Measurements from ENCODE around the gene RASA3. TPM values are rescaled to one million over a fixed set of nuclear protein-coding genes. Genes with fewer than 3 reads are reported as not detected.

Gene RASA3
- total and polyA plus RNA-seq, 10 of the 15 experiments (the other 5 are each of a cell fraction or from before 2014, with no cell fraction given), result 0.79 to 33.9 (median 17.6) TPM

DNA sequence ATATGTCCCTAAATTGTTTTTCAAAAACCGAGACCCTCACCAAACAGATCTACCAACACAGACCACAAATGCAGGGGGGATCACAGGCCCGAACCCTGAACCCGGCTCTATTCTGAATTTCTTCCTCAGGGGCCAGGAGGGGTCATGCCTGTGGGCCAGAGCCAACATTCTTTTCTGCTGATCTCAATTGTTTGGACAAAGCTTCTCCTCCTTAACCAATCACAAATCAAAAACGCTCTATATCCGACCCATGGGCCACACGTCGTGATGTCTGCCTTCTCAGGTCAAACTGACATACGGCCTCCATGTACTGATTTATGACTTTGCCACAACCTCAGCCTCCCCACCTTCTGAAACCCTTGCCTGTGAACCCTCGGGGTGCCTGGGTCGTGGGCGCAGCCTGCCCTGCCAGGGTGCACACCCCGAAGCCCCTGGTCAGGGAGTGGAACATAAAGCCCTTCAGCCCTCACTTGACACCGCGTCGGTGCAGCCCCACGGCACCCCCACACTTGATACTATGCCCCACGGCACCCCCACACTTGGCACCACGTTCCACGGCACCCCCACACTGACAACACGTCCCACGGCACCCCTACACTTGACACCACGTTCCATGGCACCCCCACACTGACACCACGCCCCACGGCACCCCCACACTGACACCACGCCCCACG is 100.2 kb downstream of the RASA3 start (continued):
- TF ChIP-seq, protein P1, sequence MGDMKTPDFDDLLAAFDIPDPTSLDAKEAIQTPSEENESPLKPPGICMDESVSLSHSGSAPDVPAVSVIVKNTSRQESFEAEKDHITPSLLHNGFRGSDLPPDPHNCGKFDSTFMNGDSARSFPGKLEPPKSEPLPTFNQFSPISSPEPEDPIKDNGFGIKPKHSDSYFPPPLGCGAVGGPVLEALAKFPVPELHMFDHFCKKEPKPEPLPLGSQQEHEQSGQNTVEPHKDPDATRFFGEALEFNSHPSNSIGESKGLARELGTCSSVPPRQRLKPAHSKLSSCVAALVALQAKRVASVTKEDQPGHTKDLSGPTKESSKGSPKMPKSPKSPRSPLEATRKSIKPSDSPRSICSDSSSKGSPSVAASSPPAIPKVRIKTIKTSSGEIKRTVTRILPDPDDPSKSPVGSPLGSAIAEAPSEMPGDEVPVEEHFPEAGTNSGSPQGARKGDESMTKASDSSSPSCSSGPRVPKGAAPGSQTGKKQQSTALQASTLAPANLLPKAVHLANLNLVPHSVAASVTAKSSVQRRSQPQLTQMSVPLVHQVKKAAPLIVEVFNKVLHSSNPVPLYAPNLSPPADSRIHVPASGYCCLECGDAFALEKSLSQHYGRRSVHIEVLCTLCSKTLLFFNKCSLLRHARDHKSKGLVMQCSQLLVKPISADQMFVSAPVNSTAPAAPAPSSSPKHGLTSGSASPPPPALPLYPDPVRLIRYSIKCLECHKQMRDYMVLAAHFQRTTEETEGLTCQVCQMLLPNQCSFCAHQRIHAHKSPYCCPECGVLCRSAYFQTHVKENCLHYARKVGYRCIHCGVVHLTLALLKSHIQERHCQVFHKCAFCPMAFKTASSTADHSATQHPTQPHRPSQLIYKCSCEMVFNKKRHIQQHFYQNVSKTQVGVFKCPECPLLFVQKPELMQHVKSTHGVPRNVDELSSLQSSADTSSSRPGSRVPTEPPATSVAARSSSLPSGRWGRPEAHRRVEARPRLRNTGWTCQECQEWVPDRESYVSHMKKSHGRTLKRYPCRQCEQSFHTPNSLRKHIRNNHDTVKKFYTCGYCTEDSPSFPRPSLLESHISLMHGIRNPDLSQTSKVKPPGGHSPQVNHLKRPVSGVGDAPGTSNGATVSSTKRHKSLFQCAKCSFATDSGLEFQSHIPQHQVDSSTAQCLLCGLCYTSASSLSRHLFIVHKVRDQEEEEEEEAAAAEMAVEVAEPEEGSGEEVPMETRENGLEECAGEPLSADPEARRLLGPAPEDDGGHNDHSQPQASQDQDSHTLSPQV (IDR thresholded peaks at IDR 0.05), result no peak
- TF ChIP-seq WRNIP1 (IDR thresholded peaks at IDR 0.05; ENCODE audit: borderline replicate concordance, low read depth, low read length) (no peak), GABPA (IDR thresholded peaks at IDR 0.05; ENCODE audit: low read depth) (no peak), ZNF274 (IDR thresholded peaks at IDR 0.05; ENCODE audit: insufficient read depth, insufficient read length) (no peak), ZNF217 (IDR thresholded peaks at IDR 0.05) (no peak), CHD1 (IDR thresholded peaks at IDR 0.05; ENCODE audit: low read depth, low read length) (no peak), MYC (IDR thresholded peaks at IDR 0.05; ENCODE audit: insufficient read depth, insufficient read length, insufficient replicate concordance, low read length, severe bottlenecking) (no peak), NR2C2 (IDR thresholded peaks at IDR 0.05; ENCODE audit: borderline replicate concordance, control insufficient read depth, insufficient read length, low read depth) (no peak), SIN3A (IDR thresholded peaks at IDR 0.05; ENCODE audit: low read depth, low read length) (no peak), HDAC6 (IDR thresholded peaks at IDR 0.05; ENCODE audit: unreplicated experiment) (no peak)

Data from GM12878 (cell line).